ENCODE results near the gene LRRC8A.

The LRRC8A gene

DNA sequence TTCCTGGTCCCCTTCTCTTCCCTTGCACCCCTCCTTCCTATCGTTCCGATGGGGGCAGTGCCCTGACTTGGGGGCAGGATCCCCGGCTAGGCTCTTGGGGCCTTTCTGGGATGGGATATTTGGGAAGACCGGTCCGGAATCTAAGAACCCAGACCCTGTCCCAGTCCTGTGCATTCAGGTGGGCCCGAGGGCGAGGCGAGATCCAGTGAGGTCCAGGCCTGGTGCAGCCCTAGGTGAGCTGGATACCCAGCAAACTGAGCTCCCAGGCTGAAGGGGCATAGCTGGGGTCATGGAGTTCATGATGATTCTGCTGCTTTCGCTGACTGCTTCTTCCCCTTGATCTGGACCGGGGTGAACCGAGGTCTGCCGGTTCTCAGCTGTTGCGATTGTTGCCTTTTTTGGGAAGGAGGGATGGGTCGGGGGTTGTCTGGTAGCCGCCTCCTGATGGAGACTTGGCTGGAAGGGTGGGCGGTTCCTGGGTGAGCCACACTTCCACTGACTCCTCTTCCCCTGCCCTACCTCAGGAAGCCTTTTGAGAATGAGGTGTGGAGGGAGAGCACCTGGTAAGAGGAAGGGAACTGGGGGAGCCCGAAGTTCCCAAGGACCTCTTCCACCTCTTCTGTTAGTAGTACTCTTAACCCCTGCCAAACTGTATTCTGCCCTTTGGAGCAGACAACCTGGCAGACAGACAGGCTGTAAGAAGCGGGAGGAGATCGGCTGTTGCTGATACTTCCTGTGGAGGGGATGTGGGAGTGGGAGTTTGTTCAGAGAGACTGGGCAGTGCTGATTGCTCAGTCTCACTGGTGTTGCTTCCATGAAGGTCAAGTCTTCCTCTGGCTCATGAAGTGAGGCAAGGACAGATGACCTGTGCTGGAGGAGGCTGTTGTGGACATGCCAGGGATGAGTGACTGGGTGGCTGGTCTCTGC is 1.0 kb downstream of the LRRC8A start:
- peaks cover 82% of the 10 kb centered on the region for H3K79me2 ChIP-seq (ENCODE audit: control insufficient read depth, low read length)
- H3K4me3 ChIP-seq (ENCODE audit: low read length): peak overlapping the region; percentile 82
- H4K20me1 ChIP-seq (ENCODE audit: control insufficient read depth, insufficient read depth, low read depth, low read length): no peaks in the 10 kb centered on the region
- peak overlapping the region; percentile 89 for H3K27ac ChIP-seq (ENCODE audit: low read depth, low read length)
- peaks cover 31% of the 10 kb centered on the region for H3K4me1 ChIP-seq (ENCODE audit: control insufficient read depth, low read length)
- H3K4me2 ChIP-seq (ENCODE audit: low read length): peak overlapping the region; percentile 82
- TF ChIP-seq EZH2phosphoT487 (IDR thresholded peaks at IDR 0.05; ENCODE audit: borderline replicate concordance, low read length): no peak
- TF ChIP-seq, protein P1, sequence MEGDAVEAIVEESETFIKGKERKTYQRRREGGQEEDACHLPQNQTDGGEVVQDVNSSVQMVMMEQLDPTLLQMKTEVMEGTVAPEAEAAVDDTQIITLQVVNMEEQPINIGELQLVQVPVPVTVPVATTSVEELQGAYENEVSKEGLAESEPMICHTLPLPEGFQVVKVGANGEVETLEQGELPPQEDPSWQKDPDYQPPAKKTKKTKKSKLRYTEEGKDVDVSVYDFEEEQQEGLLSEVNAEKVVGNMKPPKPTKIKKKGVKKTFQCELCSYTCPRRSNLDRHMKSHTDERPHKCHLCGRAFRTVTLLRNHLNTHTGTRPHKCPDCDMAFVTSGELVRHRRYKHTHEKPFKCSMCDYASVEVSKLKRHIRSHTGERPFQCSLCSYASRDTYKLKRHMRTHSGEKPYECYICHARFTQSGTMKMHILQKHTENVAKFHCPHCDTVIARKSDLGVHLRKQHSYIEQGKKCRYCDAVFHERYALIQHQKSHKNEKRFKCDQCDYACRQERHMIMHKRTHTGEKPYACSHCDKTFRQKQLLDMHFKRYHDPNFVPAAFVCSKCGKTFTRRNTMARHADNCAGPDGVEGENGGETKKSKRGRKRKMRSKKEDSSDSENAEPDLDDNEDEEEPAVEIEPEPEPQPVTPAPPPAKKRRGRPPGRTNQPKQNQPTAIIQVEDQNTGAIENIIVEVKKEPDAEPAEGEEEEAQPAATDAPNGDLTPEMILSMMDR (IDR thresholded peaks at IDR 0.05; ENCODE audit: low read depth, low read length, poor library complexity, severe bottlenecking): no peak
- no peaks in the 10 kb centered on the region for H3K9me3 ChIP-seq (ENCODE audit: control insufficient read depth, insufficient read depth, low read length)
- H3K27me3 ChIP-seq (ENCODE audit: control insufficient read depth, low read length): no peaks in the 10 kb centered on the region
- H3F3A ChIP-seq (ENCODE audit: control insufficient read depth, insufficient read depth): peaks cover 6% of the 10 kb centered on the region
- H3K9me2 ChIP-seq (replicated peaks; ENCODE audit: control insufficient read depth, low read length): no peaks in the 10 kb centered on the region
- H3K36me3 ChIP-seq (ENCODE audit: control insufficient read depth, low read length): peaks cover 27% of the 10 kb centered on the region

DNA sequence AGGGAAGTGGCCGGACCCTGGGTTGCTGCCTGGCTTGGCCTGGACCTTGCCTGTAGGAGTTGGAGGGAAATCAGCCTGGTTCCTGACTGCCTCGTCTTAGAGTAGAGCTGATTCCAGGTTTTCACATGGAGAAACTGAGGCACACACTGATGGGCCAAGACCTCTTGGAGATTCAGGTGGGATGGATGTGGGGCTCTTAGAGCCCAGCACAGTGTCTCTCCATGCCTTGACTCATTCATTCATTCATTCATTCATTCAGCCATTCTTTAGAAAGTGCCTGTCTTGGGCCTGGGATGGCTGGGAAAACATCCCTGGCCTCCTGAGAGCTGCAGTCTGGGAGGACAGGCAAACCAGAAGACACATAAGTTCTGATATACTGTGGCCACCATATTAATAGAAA is 2.2 kb downstream of the LRRC8A start:
- Histone ChIP-seq H3K4me3 (ENCODE audit: low read length) (no peak overlapping the region), H3F3A (ENCODE audit: control insufficient read depth, insufficient read depth) (peaks cover 6% of the 10 kb centered on the region), H3K27me3 (ENCODE audit: control insufficient read depth, low read length) (no peaks in the 10 kb centered on the region), H4K20me1 (ENCODE audit: control insufficient read depth, insufficient read depth, low read depth, low read length) (no peaks in the 10 kb centered on the region), H3K36me3 (ENCODE audit: control insufficient read depth, low read length) (peaks cover 39% of the 10 kb centered on the region), H3K4me2 (ENCODE audit: low read length) (no peak overlapping the region; the same call in 1 of the 2 replicates), H3K4me1 (ENCODE audit: control insufficient read depth, low read length) (peaks cover 30% of the 10 kb centered on the region), H3K9me3 (ENCODE audit: control insufficient read depth, insufficient read depth, low read length) (no peaks in the 10 kb centered on the region), H3K27ac (ENCODE audit: low read depth, low read length) (no peak overlapping the region), H3K9me2 (replicated peaks; ENCODE audit: control insufficient read depth, low read length) (no peaks in the 10 kb centered on the region), H3K79me2 (ENCODE audit: control insufficient read depth, low read length) (peaks cover 83% of the 10 kb centered on the region)
- no peak for TF ChIP-seq EZH2phosphoT487 (IDR thresholded peaks at IDR 0.05; ENCODE audit: borderline replicate concordance, low read length)
- TF ChIP-seq, protein P1 (IDR thresholded peaks at IDR 0.05; ENCODE audit: low read depth, low read length, poor library complexity, severe bottlenecking): no peak

DNA sequence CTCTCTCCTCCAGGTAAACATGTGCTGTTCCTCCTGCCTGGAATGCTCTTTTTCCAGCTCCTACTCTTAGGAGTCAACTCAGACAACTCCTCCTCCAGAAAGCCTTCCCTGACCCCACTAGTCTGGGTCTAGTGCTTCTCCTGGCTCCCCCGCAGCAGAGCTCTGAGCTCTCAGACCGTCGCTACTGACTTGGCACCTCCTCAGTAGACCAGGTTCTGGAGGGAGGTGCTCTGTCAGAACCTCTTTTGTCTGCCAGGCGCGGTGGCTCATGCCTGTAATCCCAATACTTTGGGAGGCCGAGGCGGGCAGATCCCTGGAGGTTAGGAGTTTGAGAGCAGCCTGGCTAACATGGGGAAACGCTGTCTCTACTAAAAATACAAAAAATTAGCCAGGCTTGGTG is 3.4 kb downstream of the LRRC8A start:
- H3K4me1 ChIP-seq (ENCODE audit: control insufficient read depth, low read length): peaks cover 18% of the 10 kb centered on the region
- no peaks in the 10 kb centered on the region for H3K9me2 ChIP-seq (replicated peaks; ENCODE audit: control insufficient read depth, low read length)
- no peak for TF ChIP-seq EZH2phosphoT487 (IDR thresholded peaks at IDR 0.05; ENCODE audit: borderline replicate concordance, low read length)
- TF ChIP-seq, protein P1 (IDR thresholded peaks at IDR 0.05; ENCODE audit: low read depth, low read length, poor library complexity, severe bottlenecking): no peak
- no peaks in the 10 kb centered on the region for H4K20me1 ChIP-seq (ENCODE audit: control insufficient read depth, insufficient read depth, low read depth, low read length)
- H3K4me3 ChIP-seq (ENCODE audit: low read length): no peak overlapping the region
- no peak overlapping the region for H3K27ac ChIP-seq (ENCODE audit: low read depth, low read length)
- no peak overlapping the region for H3K4me2 ChIP-seq (ENCODE audit: low read length)
- peaks cover 41% of the 10 kb centered on the region for H3K36me3 ChIP-seq (ENCODE audit: control insufficient read depth, low read length)
- no peaks in the 10 kb centered on the region for H3K27me3 ChIP-seq (ENCODE audit: control insufficient read depth, low read length)
- no peaks in the 10 kb centered on the region for H3K9me3 ChIP-seq (ENCODE audit: control insufficient read depth, insufficient read depth, low read length)
- peaks cover 72% of the 10 kb centered on the region for H3K79me2 ChIP-seq (ENCODE audit: control insufficient read depth, low read length)
- H3F3A ChIP-seq (ENCODE audit: control insufficient read depth, insufficient read depth): peaks cover 6% of the 10 kb centered on the region

Data from DOHH2 (cell line).